Loucy (cell line): Measurements from ENCODE around the gene FMNL2.

Source experiments
- H2AFZ ChIP-seq: fragments of 200-600 bp; sonication (generic); 2 replicates; pipeline ENCODE4 v1.6.0; 2016; ENCODE audit warnings: antibody characterized with exemption, mild to moderate bottlenecking, low read length, moderate library complexity
- H3F3A ChIP-seq: fragments of 200-600 bp; 2 replicates; pipeline ENCODE4 v1.6.0; 2016; ENCODE audit warnings: antibody characterized with exemption, low read depth, mild to moderate bottlenecking
- H3K27me3 ChIP-seq: fragments of 200-600 bp; sonication (generic); 2 replicates; pipeline ENCODE4 v1.6.1; 2014; ENCODE audit warnings: low read length, mild to moderate bottlenecking; ENCODE audit not compliant: insufficient read depth, poor library complexity, severe bottlenecking
- H3K36me3 ChIP-seq: fragments of 200-600 bp; sonication (generic); 2 replicates; pipeline ENCODE4 v1.6.1; 2016; ENCODE audit warnings: low read length; ENCODE audit not compliant: insufficient read depth
- H3K4me1 ChIP-seq: fragments of 200-600 bp; sonication (generic); 2 replicates; pipeline ENCODE4 v1.5.1; 2014; ENCODE audit warnings: low read length, mild to moderate bottlenecking; ENCODE audit not compliant: insufficient read depth, poor library complexity, severe bottlenecking
- H3K4me2 ChIP-seq: fragments of 200-600 bp; sonication (generic); 2 replicates; pipeline ENCODE4 v1.6.0; 2014; ENCODE audit warnings: antibody characterized with exemption, low read length, low read depth, mild to moderate bottlenecking; ENCODE audit not compliant: poor library complexity, severe bottlenecking
- H3K4me3 ChIP-seq: fragments of 200-600 bp; sonication (generic); 2 replicates; pipeline ENCODE4 v1.5.1; 2014; ENCODE audit warnings: low read length, mild to moderate bottlenecking, mixed read lengths; ENCODE audit not compliant: poor library complexity, severe bottlenecking
- H3K79me2 ChIP-seq: fragments of 200-600 bp; sonication (generic); 2 replicates; pipeline ENCODE4 v1.6.1; 2014; ENCODE audit warnings: low read length; ENCODE audit not compliant: insufficient read depth
- H3K9ac ChIP-seq: fragments of 200-600 bp; sonication (generic); 2 replicates; pipeline ENCODE4 v1.6.0; 2014; ENCODE audit warnings: mild to moderate bottlenecking, low read depth, low read length, moderate library complexity; ENCODE audit not compliant: poor library complexity, severe bottlenecking
- H3K9me2 ChIP-seq: fragments of 200-600 bp; sonication (generic); replicated peaks from 2 replicates; pipeline ENCODE4 v1.6.1; 2016; ENCODE audit warnings: low read depth, low read length, mixed read lengths
- H3K9me3 ChIP-seq: fragments of 200-600 bp; sonication (generic); 2 replicates; pipeline ENCODE4 v1.6.1; 2014; ENCODE audit warnings: mild to moderate bottlenecking, antibody characterized with exemption, low read length, low read depth; ENCODE audit not compliant: insufficient read depth
- H4K20me1 ChIP-seq: fragments of 200-600 bp; sonication (generic); 2 replicates; pipeline ENCODE4 v1.6.0; 2014; ENCODE audit warnings: antibody characterized with exemption, low read length, mild to moderate bottlenecking; ENCODE audit not compliant: insufficient read depth, poor library complexity, severe bottlenecking
- EZH2phosphoT487 ChIP-seq: fragments of 200-600 bp; IDR thresholded peaks from 2 replicates; pipeline ENCODE4 v1.6.1; 2018; ENCODE audit warnings: antibody characterized with exemption, mild to moderate bottlenecking, moderate library complexity, borderline replicate concordance
- TF ChIP-seq, protein P1 (sequence below): fragments of 200-600 bp; sonication (generic); conservative IDR thresholded peaks from 2 replicates; pipeline ENCODE4 v1.5.1; 2014; ENCODE audit warnings: mild to moderate bottlenecking, antibody characterized with exemption, low read length

Gene FMNL2

DNA sequence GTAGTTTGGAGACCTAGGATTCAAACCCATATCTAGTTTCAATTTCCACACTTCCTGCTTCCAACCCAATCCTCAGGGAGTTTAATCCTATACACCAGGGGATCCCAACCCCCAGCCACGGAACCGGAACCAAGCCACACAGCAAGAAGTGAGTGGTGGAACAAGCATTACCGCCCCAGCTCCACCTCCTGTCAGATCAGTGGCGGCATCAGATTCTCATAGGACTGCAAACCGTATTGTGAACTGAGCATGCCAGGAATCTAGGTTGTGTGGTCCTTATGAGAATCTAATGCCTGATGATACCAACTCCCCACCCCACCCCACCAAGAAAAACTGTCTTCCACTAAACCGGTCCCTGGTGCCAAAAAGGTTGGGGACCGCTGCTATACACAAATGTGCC, 329.8 kb downstream of the FMNL2 start:
- Histone ChIP-seq H3K36me3 (peaks cover 92% of the 10 kb centered on the region), H4K20me1 (no peaks in the 10 kb centered on the region), H3K9me2 (no peaks in the 10 kb centered on the region), H3K9me3 (no peaks in the 10 kb centered on the region), H3F3A (no peaks in the 10 kb centered on the region), H3K27me3 (no peaks in the 10 kb centered on the region), H3K4me1 (no peaks in the 10 kb centered on the region), H3K4me2 (no peak overlapping the region), H3K9ac (no peak overlapping the region), H3K79me2 (no peaks in the 10 kb centered on the region), H3K4me3 (no peak overlapping the region), H2AFZ (no peak overlapping the region)
- no peak for TF ChIP-seq EZH2phosphoT487
- TF ChIP-seq, protein P1, sequence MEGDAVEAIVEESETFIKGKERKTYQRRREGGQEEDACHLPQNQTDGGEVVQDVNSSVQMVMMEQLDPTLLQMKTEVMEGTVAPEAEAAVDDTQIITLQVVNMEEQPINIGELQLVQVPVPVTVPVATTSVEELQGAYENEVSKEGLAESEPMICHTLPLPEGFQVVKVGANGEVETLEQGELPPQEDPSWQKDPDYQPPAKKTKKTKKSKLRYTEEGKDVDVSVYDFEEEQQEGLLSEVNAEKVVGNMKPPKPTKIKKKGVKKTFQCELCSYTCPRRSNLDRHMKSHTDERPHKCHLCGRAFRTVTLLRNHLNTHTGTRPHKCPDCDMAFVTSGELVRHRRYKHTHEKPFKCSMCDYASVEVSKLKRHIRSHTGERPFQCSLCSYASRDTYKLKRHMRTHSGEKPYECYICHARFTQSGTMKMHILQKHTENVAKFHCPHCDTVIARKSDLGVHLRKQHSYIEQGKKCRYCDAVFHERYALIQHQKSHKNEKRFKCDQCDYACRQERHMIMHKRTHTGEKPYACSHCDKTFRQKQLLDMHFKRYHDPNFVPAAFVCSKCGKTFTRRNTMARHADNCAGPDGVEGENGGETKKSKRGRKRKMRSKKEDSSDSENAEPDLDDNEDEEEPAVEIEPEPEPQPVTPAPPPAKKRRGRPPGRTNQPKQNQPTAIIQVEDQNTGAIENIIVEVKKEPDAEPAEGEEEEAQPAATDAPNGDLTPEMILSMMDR = no peak

DNA sequence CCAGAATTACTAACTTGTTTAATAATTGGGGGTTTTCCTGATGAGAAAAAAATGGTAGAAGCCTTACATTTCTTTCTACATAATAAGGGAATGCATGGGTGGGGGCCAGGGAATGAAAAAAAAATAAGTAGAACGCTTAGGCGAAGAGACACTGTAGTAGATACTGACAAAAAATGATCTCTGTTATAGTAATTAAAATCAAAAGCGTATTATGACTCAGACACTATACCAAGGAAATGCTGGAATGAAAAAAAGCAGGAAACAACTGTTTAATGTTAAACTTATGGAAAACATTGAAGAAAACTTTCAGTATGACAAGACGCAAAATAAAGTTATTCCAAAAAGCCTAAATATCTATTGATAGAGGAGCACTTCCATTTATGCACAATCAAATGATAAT, 339.4 kb downstream of the FMNL2 start:
- Histone ChIP-seq H3K36me3 (peaks cover 97% of the 10 kb centered on the region), H3K9me2 (no peaks in the 10 kb centered on the region), H2AFZ (no peak overlapping the region), H3K27me3 (no peaks in the 10 kb centered on the region), H3K4me1 (no peaks in the 10 kb centered on the region), H3K9ac (no peak overlapping the region), H3F3A (no peaks in the 10 kb centered on the region), H4K20me1 (no peaks in the 10 kb centered on the region), H3K79me2 (no peaks in the 10 kb centered on the region), H3K9me3 (no peaks in the 10 kb centered on the region), H3K4me2 (no peak overlapping the region), H3K4me3 (no peak overlapping the region)
- TF ChIP-seq, protein P1 = no peak
- TF ChIP-seq EZH2phosphoT487 = no peak

DNA sequence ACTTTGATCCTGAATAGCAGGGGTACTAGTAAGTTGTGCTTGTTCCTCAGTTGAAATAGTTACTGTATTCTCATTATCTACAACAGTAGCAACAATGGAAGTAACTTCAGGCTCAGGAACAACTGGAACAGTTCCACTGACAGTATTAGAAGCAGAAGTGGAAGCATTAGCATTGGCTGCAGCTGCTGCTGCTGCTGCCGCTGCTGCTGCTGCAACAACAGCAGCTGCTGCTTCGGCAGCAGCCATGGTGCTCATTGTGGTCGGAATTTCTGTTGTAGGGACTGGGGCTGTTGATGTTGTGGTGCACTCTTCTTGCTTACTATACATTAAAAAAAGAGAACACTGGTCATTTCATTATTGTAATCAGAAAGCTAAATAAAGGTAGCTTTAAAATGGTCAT, 341.5 kb downstream of the FMNL2 start:
- H3K36me3 ChIP-seq = peaks cover 95% of the 10 kb centered on the region
- H3K27me3 ChIP-seq = no peaks in the 10 kb centered on the region

More for the DNA sequence above, 341.5 kb downstream of the FMNL2 start:
- no peaks in the 10 kb centered on the region for H3K9me2 ChIP-seq
- H3K9me3 ChIP-seq = no peaks in the 10 kb centered on the region
- no peak overlapping the region for H3K4me2 ChIP-seq
- H3F3A ChIP-seq = no peaks in the 10 kb centered on the region
- H3K9ac ChIP-seq = no peak overlapping the region
- H3K4me1 ChIP-seq = no peaks in the 10 kb centered on the region
- H4K20me1 ChIP-seq = peaks cover 3% of the 10 kb centered on the region
- TF ChIP-seq, protein P1 = no peak
- no peak for TF ChIP-seq EZH2phosphoT487
- H3K4me3 ChIP-seq = no peak overlapping the region
- H3K79me2 ChIP-seq = peaks cover under 1% of the 10 kb centered on the region; the same call in 1 of the 2 replicates
- H2AFZ ChIP-seq = no peak overlapping the region
